Measurements from ENCODE around the gene TEKT3.

TEKT3 gene

GRCh38 chr17:15340966-15341365, 431 bp downstream of the TEKT3 start:
- H3K9ac ChIP-seq = no peak overlapping the region

GRCh38 chr17:15335446-15335845, 6.0 kb downstream of the TEKT3 start:
- Histone ChIP-seq H2AFZ (no peak overlapping the region), H3K27me3 (ENCODE audit: control insufficient read depth, insufficient read depth, low read length) (no peaks in the 10 kb centered on the region), H3K9me3 (ENCODE audit: control insufficient read depth, low read length) (no peaks in the 10 kb centered on the region), H3K4me3 (ENCODE audit: low read depth, low read length) (no peak overlapping the region), H3K36me3 (ENCODE audit: control insufficient read depth, insufficient read depth, low read length) (no peaks in the 10 kb centered on the region), H3K4me2 (ENCODE audit: low read length) (no peak overlapping the region), H3K79me2 (no peaks in the 10 kb centered on the region), H3K4me1 (no peaks in the 10 kb centered on the region), H3K27ac (no peak overlapping the region), H3K9ac (no peak overlapping the region)
- TF ChIP-seq CTCF (IDR thresholded peaks at IDR 0.05) = no peak

More at GRCh38 chr17:15340966-15341365, 431 bp downstream of the TEKT3 start:
- peak overlapping the region; percentile 81 for H2AFZ ChIP-seq
- no peaks in the 10 kb centered on the region for H3K9me3 ChIP-seq (ENCODE audit: control insufficient read depth, low read length)
- H3K36me3 ChIP-seq (ENCODE audit: control insufficient read depth, insufficient read depth, low read length) = no peaks in the 10 kb centered on the region
- H3K4me3 ChIP-seq (ENCODE audit: low read depth, low read length) = peak overlapping the region; percentile 58
- H3K27ac ChIP-seq = no peak overlapping the region
- no peaks in the 10 kb centered on the region for H3K79me2 ChIP-seq
- TF ChIP-seq CTCF (IDR thresholded peaks at IDR 0.05) = no peak
- H3K27me3 ChIP-seq (ENCODE audit: control insufficient read depth, insufficient read depth, low read length) = no peaks in the 10 kb centered on the region
- peak overlapping the region; percentile 83 for H3K4me2 ChIP-seq (ENCODE audit: low read length)
- H3K4me1 ChIP-seq = no peaks in the 10 kb centered on the region

GRCh38 chr17:15334266-15334665, 7.1 kb downstream of the TEKT3 start:
- no peaks in the 10 kb centered on the region for H3K36me3 ChIP-seq (ENCODE audit: control insufficient read depth, insufficient read depth, low read length)
- H3K9me3 ChIP-seq (ENCODE audit: control insufficient read depth, low read length) = no peaks in the 10 kb centered on the region
- no peak for TF ChIP-seq CTCF (IDR thresholded peaks at IDR 0.05)
- no peaks in the 10 kb centered on the region for H3K4me1 ChIP-seq
- no peaks in the 10 kb centered on the region for H3K79me2 ChIP-seq
- no peaks in the 10 kb centered on the region for H3K27me3 ChIP-seq (ENCODE audit: control insufficient read depth, insufficient read depth, low read length)
- no peak overlapping the region for H3K4me2 ChIP-seq (ENCODE audit: low read length)
- H2AFZ ChIP-seq = no peak overlapping the region
- no peak overlapping the region for H3K4me3 ChIP-seq (ENCODE audit: low read depth, low read length)
- H3K27ac ChIP-seq = no peak overlapping the region
- no peak overlapping the region for H3K9ac ChIP-seq

- no peak overlapping the region for H3K27ac ChIP-seq
- no peak overlapping the region for H2AFZ ChIP-seq
- no peak overlapping the region for H3K4me3 ChIP-seq (ENCODE audit: low read depth, low read length)
- no peaks in the 10 kb centered on the region for H3K9me3 ChIP-seq (ENCODE audit: control insufficient read depth, low read length)
- H3K36me3 ChIP-seq (ENCODE audit: control insufficient read depth, insufficient read depth, low read length) = no peaks in the 10 kb centered on the region
- H3K79me2 ChIP-seq = no peaks in the 10 kb centered on the region
- H3K4me1 ChIP-seq = no peaks in the 10 kb centered on the region
- no peak for TF ChIP-seq CTCF (IDR thresholded peaks at IDR 0.05)
- H3K4me2 ChIP-seq (ENCODE audit: low read length) = no peak overlapping the region
- H3K27me3 ChIP-seq (ENCODE audit: control insufficient read depth, insufficient read depth, low read length) = no peaks in the 10 kb centered on the region
- H3K9ac ChIP-seq = no peak overlapping the region
Observed at GRCh38 chr17:15332338-15332737, 9.1 kb downstream of the TEKT3 start.

- no peak overlapping the region for H2AFZ ChIP-seq
- no peaks in the 10 kb centered on the region for H3K27me3 ChIP-seq (ENCODE audit: control insufficient read depth, insufficient read depth, low read length)
- H3K79me2 ChIP-seq = no peaks in the 10 kb centered on the region
- no peak for TF ChIP-seq CTCF (IDR thresholded peaks at IDR 0.05)
- H3K36me3 ChIP-seq (ENCODE audit: control insufficient read depth, insufficient read depth, low read length) = no peaks in the 10 kb centered on the region
- H3K4me1 ChIP-seq = no peaks in the 10 kb centered on the region
- no peak overlapping the region for H3K4me2 ChIP-seq (ENCODE audit: low read length)
- H3K4me3 ChIP-seq (ENCODE audit: low read depth, low read length) = no peak overlapping the region
- no peak overlapping the region for H3K27ac ChIP-seq
- no peak overlapping the region for H3K9ac ChIP-seq
- H3K9me3 ChIP-seq (ENCODE audit: control insufficient read depth, low read length) = no peaks in the 10 kb centered on the region
Observed at GRCh38 chr17:15323131-15323530, 18.3 kb downstream of the TEKT3 start.
